H1 (cell line): ENCODE results near the gene INPPL1. TPM values are rescaled to one million over a fixed set of nuclear protein-coding genes. Genes with fewer than 3 reads are reported as not detected.

Experiments
- CTCF ChIA-PET: fragments of 300-600 bp; sonication (Branson Sonifier 250); formaldehyde crosslinking; loops from one replicate; lab custom pipeline; 2021; ENCODE audit not compliant: partially characterized antibody; lab: Charles Lee
- POLR2A ChIA-PET: fragments of 300-600 bp; sonication (Branson Sonifier 250); formaldehyde crosslinking; loops from one replicate; lab custom pipeline; 2021; ENCODE audit warnings: inconsistent platforms; ENCODE audit not compliant: partially characterized antibody; lab: Charles Lee
- DNase-seq, 2 experiments: peaks; one replicate each; pipeline versions ENCODE4 v3.0.0 to v3.0.0-alpha.2; 2010 to 2022; ENCODE audit warnings: low spot score in 2 of 2, low read depth in 1 of 2, mixed read lengths in 1 of 2
- FAIRE-seq: peaks from 2 replicates; lab custom pipeline; 2011; peaks lifted over from hg19 to GRCh38; lab: Jason Lieb, UNC
- H2AFZ ChIP-seq: 2 replicates; pipeline ENCODE4 v1.8.1; 2012; ENCODE audit warnings: low read length, inconsistent platforms
- H2AK5ac ChIP-seq: 2 replicates; pipeline ENCODE4 v1.6.1; 2013; ENCODE audit warnings: low read depth, low read length
- H2BK120ac ChIP-seq: replicated peaks from 2 replicates; pipeline ENCODE3; 2013; ENCODE audit warnings: low read depth, low read length, inconsistent platforms
- H2BK12ac ChIP-seq: 2 replicates; pipeline ENCODE4 v1.6.1; 2013; ENCODE audit warnings: low read depth, low read length
- H2BK15ac ChIP-seq: 2 replicates; pipeline ENCODE4 v1.6.1; 2013; ENCODE audit warnings: low read length
- H2BK20ac ChIP-seq: 2 replicates; pipeline ENCODE4 v1.6.1; 2013; ENCODE audit warnings: low read length
- H2BK5ac ChIP-seq: 2 replicates; pipeline ENCODE4 v1.6.1; 2013; ENCODE audit warnings: low read depth, low read length
- H3K14ac ChIP-seq: 2 replicates; pipeline ENCODE4 v1.6.1; 2013; ENCODE audit warnings: inconsistent platforms; ENCODE audit not compliant: insufficient read length
- H3K18ac ChIP-seq: 2 replicates; pipeline ENCODE4 v1.6.1; 2013; ENCODE audit warnings: low read length; ENCODE audit errors: extremely low read depth
- H3K23ac ChIP-seq: 2 replicates; pipeline ENCODE4 v1.6.1; 2013; ENCODE audit warnings: inconsistent platforms; ENCODE audit not compliant: insufficient read length
- H3K23me2 ChIP-seq: 2 replicates; pipeline ENCODE4 v1.6.1; 2013; ENCODE audit warnings: low read depth, low read length
- H3K27ac ChIP-seq: 2 replicates; pipeline ENCODE4 v1.6.1; 2011; ENCODE audit warnings: low read depth, low read length, inconsistent platforms
- H3K27me3 ChIP-seq, 4 experiments: replicated peaks in 1 of 4; 1 replicate in 1 of 4; 2 replicates in 3 of 4; pipeline versions ENCODE4 v1.6.1 to v1.8.1; 2011 to 2013; ENCODE audit warnings: low read length in 3 of 4, mild to moderate bottlenecking in 3 of 4, inconsistent platforms in 2 of 4, mixed read lengths in 2 of 4, moderate library complexity in 1 of 4; ENCODE audit not compliant: control insufficient read depth in 3 of 4, insufficient read depth in 3 of 4; ENCODE audit errors: extremely low read depth in 1 of 4
- H3K36me3 ChIP-seq, 4 experiments: 2 replicates each; pipeline versions ENCODE4 v1.6.1 to v1.8.1; 2011 to 2013; ENCODE audit warnings: mild to moderate bottlenecking in 4 of 4, low read length in 3 of 4, moderate library complexity in 2 of 4, control low read depth in 1 of 4, inconsistent platforms in 1 of 4; ENCODE audit not compliant: insufficient read depth in 4 of 4, control insufficient read depth in 2 of 4
- H3K4ac ChIP-seq: replicated peaks from 2 replicates; pipeline ENCODE3; 2013; ENCODE audit warnings: low read length, low read depth, mixed read lengths, inconsistent platforms; ENCODE audit not compliant: insufficient read length
- H3K4me1 ChIP-seq, 4 experiments: replicated peaks in 1 of 4; 1 replicate in 1 of 4; 2 replicates in 3 of 4; pipeline versions ENCODE4 v1.6.1 to v1.8.1; 2011 to 2013; ENCODE audit warnings: low read length in 3 of 4, inconsistent platforms in 2 of 4, mixed read lengths in 1 of 4; ENCODE audit not compliant: insufficient read depth in 4 of 4, control insufficient read depth in 3 of 4
- H3K4me2 ChIP-seq, 2 experiments: 2 replicates each; pipeline versions ENCODE4 v1.6.1 to v1.8.1; 2011 to 2013; ENCODE audit warnings: low read depth in 2 of 2, low read length in 2 of 2, control low read depth in 1 of 2, inconsistent platforms in 1 of 2, mild to moderate bottlenecking in 1 of 2; ENCODE audit not compliant: insufficient read depth in 1 of 2
- H3K4me3 ChIP-seq, 4 experiments: fragments of 200-600, 300-600 bp in 1 of 4; sonication (generic), shearing (Covaris generic), sonication (Bioruptor Twin) in 1 of 4; 2 replicates each; pipeline versions ENCODE4 v1.5.1 to v1.8.1; 2011 to 2016; ENCODE audit warnings: low read length in 4 of 4, low read depth in 3 of 4, control low read depth in 2 of 4, inconsistent platforms in 2 of 4, mild to moderate bottlenecking in 2 of 4, mixed read lengths in 1 of 4, moderate library complexity in 1 of 4; ENCODE audit not compliant: insufficient read depth in 2 of 4; ENCODE audit errors: extremely low read depth in 1 of 4
- H3K56ac ChIP-seq: replicated peaks from 2 replicates; pipeline ENCODE3; 2013; ENCODE audit warnings: low read depth, mild to moderate bottlenecking, mixed read lengths, low read length, inconsistent platforms; ENCODE audit not compliant: insufficient read length
- H3K79me1 ChIP-seq: 2 replicates; pipeline ENCODE4 v1.6.1; 2013; ENCODE audit warnings: low read depth, low read length, control low read depth
- H3K79me2 ChIP-seq, 2 experiments: 2 replicates each; pipeline versions ENCODE4 v1.6.1 to v1.8.1; 2012 to 2013; ENCODE audit warnings: low read length in 2 of 2, mild to moderate bottlenecking in 2 of 2, inconsistent platforms in 1 of 2; ENCODE audit not compliant: insufficient read depth in 2 of 2, control insufficient read depth in 1 of 2
- H3K9ac ChIP-seq, 4 experiments: replicated peaks in 1 of 4; 1 replicate in 1 of 4; 2 replicates in 3 of 4; pipeline versions ENCODE4 v1.6.1 to v1.8.1; 2011 to 2013; ENCODE audit warnings: low read depth in 3 of 4, low read length in 3 of 4, control low read depth in 2 of 4, mild to moderate bottlenecking in 2 of 4, moderate library complexity in 2 of 4, inconsistent platforms in 1 of 4; ENCODE audit errors: extremely low read depth in 1 of 4
- H3K9me3 ChIP-seq, 2 experiments: 2 replicates each; pipeline versions ENCODE4 v1.6.1 to v1.8.1; 2012 to 2013; ENCODE audit warnings: mild to moderate bottlenecking in 2 of 2, moderate library complexity in 2 of 2, control low read depth in 1 of 2, inconsistent platforms in 1 of 2, low read depth in 1 of 2, low read length in 1 of 2, mixed read lengths in 1 of 2; ENCODE audit not compliant: insufficient read depth in 2 of 2
- H4K20me1 ChIP-seq, 2 experiments: replicated peaks in 1 of 2; 2 replicates each; pipeline versions ENCODE3 to v1.8.1; 2011 to 2013; ENCODE audit warnings: inconsistent platforms in 2 of 2, low read length in 2 of 2, mild to moderate bottlenecking in 1 of 2; ENCODE audit not compliant: insufficient read depth in 2 of 2, control insufficient read depth in 1 of 2
- H4K5ac ChIP-seq: 2 replicates; pipeline ENCODE4 v1.6.1; 2013; ENCODE audit warnings: low read length, low read depth, mixed read lengths, inconsistent platforms; ENCODE audit not compliant: insufficient read length
- H4K8ac ChIP-seq: 2 replicates; pipeline ENCODE4 v1.8.0; 2013; ENCODE audit warnings: mild to moderate bottlenecking, moderate library complexity, low read length, inconsistent platforms; ENCODE audit not compliant: insufficient read depth; ENCODE audit errors: extremely low read depth
- H4K91ac ChIP-seq: replicated peaks from 2 replicates; pipeline ENCODE3; 2013; ENCODE audit warnings: low read length, mixed read lengths, inconsistent platforms; ENCODE audit not compliant: insufficient read length
- HDAC2 ChIP-seq, 2 experiments: fragments of 300-600 bp in 1 of 2; sonication (generic) in 1 of 2; IDR thresholded peaks; 2 replicates each; pipeline ENCODE4 v1.6.1; 2011 to 2012; ENCODE audit warnings: low read depth in 2 of 2, low read length in 2 of 2, mild to moderate bottlenecking in 2 of 2, moderate library complexity in 2 of 2, borderline replicate concordance in 1 of 2, inconsistent platforms in 1 of 2
- WGBS, 2 experiments: shearing (Covaris generic) in 1 of 2; methylation state at CpG; one replicate each; pipeline versions ENCODE4 v1.1.6 to v1.1.7; 2013 to 2015; ENCODE audit warnings: low lambda C conversion rate in 2 of 2, mixed read lengths in 2 of 2, inconsistent platforms in 1 of 2, low coverage in 1 of 2, missing lambda C conversion rate in 1 of 2; ENCODE audit not compliant: insufficient replicate concordance in 2 of 2, insufficient coverage in 1 of 2, insufficient read length in 1 of 2; ENCODE audit errors: extremely low coverage in 1 of 2, missing lambda C conversion rate in 1 of 2; 5-methylcytosine and 5-hydroxymethylcytosine counted together
- polyA plus RNA-seq, 7 experiments: library from polyadenylated mRNA; depleted of rRNA in 3 of 7; stranded (reverse) in 5 of 7; unstranded in 2 of 7; fragments of >200 nt in 5 of 7; fragments of 200-250 nt in 2 of 7; gene quantifications; 1 replicate in 5 of 7; 2 replicates in 1 of 7; 4 replicates in 1 of 7; pipeline versions ENCODE4 v1.2.1 to v1.2.3, GENCODE V29; 2011 to 2013; ENCODE audit warnings: missing spikeins in 2 of 7, mixed read lengths in 2 of 7
- total RNA-seq: library from RNA; stranded (reverse); fragmentation: NEBNext Ultra II Directional; extraction: Animal tissue kit (Norgen Biotek cat#: 25700); gene quantifications from 2 replicates; pipeline ENCODE4 v1.2.1, GENCODE V29; 2021

INPPL1 gene
- total and polyA plus RNA-seq, 2 of the 8 experiments (the other 6 are each of a cell fraction or from before 2014, with no cell fraction given): 54.5 to 79.5 TPM

DNA sequence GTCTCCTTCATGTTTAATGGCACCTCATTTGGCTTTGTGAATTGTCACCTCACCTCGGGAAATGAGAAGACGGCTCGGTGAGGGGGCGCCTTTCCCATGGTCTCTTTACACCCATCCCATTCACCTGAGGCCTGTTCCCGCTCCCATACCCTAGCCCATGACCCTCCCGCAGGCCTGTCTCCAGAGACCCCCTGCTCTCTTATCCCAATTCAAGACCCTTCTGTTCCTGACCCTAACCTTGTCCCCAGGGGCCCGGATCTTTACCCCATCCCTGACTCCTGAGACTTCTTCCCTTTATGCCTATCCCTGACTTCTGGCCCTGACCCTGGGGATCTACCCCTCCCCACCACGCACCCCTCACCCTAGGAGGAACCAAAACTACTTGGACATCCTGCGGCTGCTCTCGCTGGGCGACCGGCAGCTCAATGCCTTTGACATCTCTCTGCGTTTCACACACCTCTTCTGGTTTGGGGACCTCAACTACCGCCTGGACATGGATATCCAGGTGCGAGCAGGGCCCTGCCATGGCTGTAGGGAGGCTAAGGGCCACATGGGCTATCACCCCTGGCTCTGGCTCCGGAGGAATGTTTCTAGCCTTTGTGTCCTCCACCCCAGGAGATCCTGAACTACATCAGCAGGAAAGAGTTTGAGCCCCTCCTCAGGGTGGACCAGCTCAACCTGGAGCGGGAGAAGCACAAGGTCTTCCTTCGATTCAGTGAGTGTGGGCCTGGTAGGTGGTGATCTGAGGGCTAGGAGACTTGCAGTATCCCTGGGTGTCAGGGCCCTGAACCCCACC lies 7.9 kb downstream of the INPPL1 start:
- no peak overlapping the region for H3K23ac ChIP-seq
- no peak overlapping the region for H3K56ac ChIP-seq
- no peak overlapping the region for H2BK20ac ChIP-seq
- DNase-seq (peak in 1 of 2 experiments; percentile 34), FAIRE-seq (no peak)
- ChIA-PET CTCF (no interaction called here), POLR2A (interaction anchor here (1.3 kb wide), 1 partner anchor 9 kb away, joined by 3 read pairs; no protein-coding TSS in a partner anchor)
- H3K4me3 ChIP-seq: no peak overlapping the region
- H3K18ac ChIP-seq: no peak overlapping the region
- H2AK5ac ChIP-seq: no peak overlapping the region
- H3K9me3 ChIP-seq: no peaks in the 10 kb centered on the region
- H3K36me3 ChIP-seq: peaks cover 29 to 71% (median 66%) of the 10 kb centered on the region in 4 experiments
- peaks cover 3% of the 10 kb centered on the region for H3K79me1 ChIP-seq
- H3K9ac ChIP-seq: no peak overlapping the region
- H4K91ac ChIP-seq: no peak overlapping the region
- H2BK5ac ChIP-seq: no peak overlapping the region
- H2BK15ac ChIP-seq: no peak overlapping the region
- peaks cover 1% of the 10 kb centered on the region; the same call in 1 of the 2 replicates for H3K23me2 ChIP-seq
- peaks cover 0 to 3% (median 2%) of the 10 kb centered on the region in 4 experiments; a peak in 5 of 7 replicates for H3K4me1 ChIP-seq
- no peak overlapping the region for H2BK120ac ChIP-seq
- no peak overlapping the region for H4K8ac ChIP-seq
- no peaks in the 10 kb centered on the region for H3K79me2 ChIP-seq
- peaks cover 16 to 17% of the 10 kb centered on the region in 2 experiments for H4K20me1 ChIP-seq
- no peak overlapping the region for H2AFZ ChIP-seq
- H4K5ac ChIP-seq: no peak overlapping the region
- WGBS, 2 experiments: 93% methylated on average over 18 of the region's 18 CpGs; no CpG with 5 or more reads in 1 of the 2 experiments
- no peak overlapping the region for H3K27ac ChIP-seq
- no peak overlapping the region for H2BK12ac ChIP-seq
- H3K14ac ChIP-seq: no peak overlapping the region
- TF ChIP-seq HDAC2 (IDR thresholded peaks at IDR 0.05; ENCODE audit: borderline replicate concordance in 1 of 2, low read depth in 2 of 2, low read length in 2 of 2): no peak
- no peak overlapping the region for H3K4me2 ChIP-seq
- H3K27me3 ChIP-seq: no peaks in the 10 kb centered on the region
- no peak overlapping the region for H3K4ac ChIP-seq
